ENCODE results near the gene EEF1AKMT1.

EEF1AKMT1 gene

GRCh38 chr13:20711301-20712044 is 62.3 kb downstream of the EEF1AKMT1 start:
- TF ChIP-seq CTCF (IDR thresholded peaks at IDR 0.05; ENCODE audit: low read depth, low read length), result 0 out of 2 replicates have a peak, but pooled peaks have one; percentile 18
- H3K27ac ChIP-seq, result no peak overlapping the region
- no peak for DNase-seq

DNA sequence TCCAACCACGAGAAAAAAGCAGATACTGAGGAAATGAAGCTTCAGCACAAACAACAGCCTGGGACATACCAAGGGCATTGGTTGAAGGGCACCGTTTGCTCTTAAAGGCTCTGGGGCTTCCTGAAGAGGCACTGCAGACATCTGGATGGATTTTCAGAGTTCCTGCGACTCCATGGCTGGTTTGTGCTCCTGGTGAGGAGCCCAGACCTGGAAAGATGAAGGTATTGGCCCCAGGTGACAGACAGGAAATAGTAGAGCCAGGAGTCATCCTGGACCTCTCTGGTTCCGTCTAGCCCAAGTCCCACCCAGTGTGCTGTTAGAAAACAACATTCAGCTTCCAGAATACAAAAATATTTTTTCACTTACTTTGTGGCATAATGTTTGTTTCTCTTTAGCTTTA is 64.0 kb downstream of the EEF1AKMT1 start:
- no peak for DNase-seq
- no peak overlapping the region for H3K4me3 ChIP-seq (ENCODE audit: low read depth, low read length)
- H3K9me3 ChIP-seq (ENCODE audit: severe bottlenecking), result no peaks in the 10 kb centered on the region
- no peak for TF ChIP-seq CTCF (IDR thresholded peaks at IDR 0.05; ENCODE audit: low read depth, low read length)
- no peaks in the 10 kb centered on the region for H3K36me3 ChIP-seq
- H3K27me3 ChIP-seq (ENCODE audit: insufficient read depth, low read depth, severe bottlenecking), result no peaks in the 10 kb centered on the region
- no peak overlapping the region for H3K27ac ChIP-seq

More at GRCh38 chr13:20711301-20712044, 62.3 kb downstream of the EEF1AKMT1 start:
- no peaks in the 10 kb centered on the region for H3K36me3 ChIP-seq
- H3K27me3 ChIP-seq (ENCODE audit: insufficient read depth, low read depth, severe bottlenecking), result no peaks in the 10 kb centered on the region
- H3K4me3 ChIP-seq (ENCODE audit: low read depth, low read length), result no peak overlapping the region
- no peaks in the 10 kb centered on the region for H3K9me3 ChIP-seq (ENCODE audit: severe bottlenecking)

GRCh38 chr13:20709369-20709768 is 64.4 kb downstream of the EEF1AKMT1 start:
- Histone ChIP-seq H3K36me3 (no peaks in the 10 kb centered on the region), H3K4me3 (ENCODE audit: low read depth, low read length) (no peak overlapping the region), H3K9me3 (ENCODE audit: severe bottlenecking) (no peaks in the 10 kb centered on the region), H3K27me3 (ENCODE audit: insufficient read depth, low read depth, severe bottlenecking) (no peaks in the 10 kb centered on the region), H3K27ac (no peak overlapping the region)
- no peak for DNase-seq
- TF ChIP-seq CTCF (IDR thresholded peaks at IDR 0.05; ENCODE audit: low read depth, low read length), result no peak

DNA sequence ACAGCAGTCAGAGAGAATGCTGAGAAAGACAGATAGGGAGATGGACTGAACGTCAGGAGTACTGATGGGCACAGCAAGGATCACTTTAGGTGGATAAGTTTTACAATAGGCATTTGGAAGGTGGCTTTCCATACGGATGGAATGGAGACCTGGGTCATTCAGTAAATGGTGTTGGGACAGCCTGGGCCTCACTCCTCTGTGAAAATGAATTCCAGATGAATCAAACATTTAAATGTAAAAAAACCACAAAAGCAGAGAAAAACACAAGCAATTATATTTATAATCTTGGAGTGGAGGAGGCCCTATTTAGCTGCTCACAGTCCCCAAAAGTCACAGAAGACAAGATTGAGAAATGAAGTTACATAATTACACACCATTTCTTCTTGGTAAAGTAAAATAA is 65.5 kb downstream of the EEF1AKMT1 start:
- Histone ChIP-seq H3K9me3 (ENCODE audit: severe bottlenecking) (no peaks in the 10 kb centered on the region), H3K4me3 (ENCODE audit: low read depth, low read length) (no peak overlapping the region), H3K27ac (no peak overlapping the region), H3K36me3 (no peaks in the 10 kb centered on the region), H3K27me3 (ENCODE audit: insufficient read depth, low read depth, severe bottlenecking) (no peaks in the 10 kb centered on the region)
- no peak for DNase-seq
- no peak for TF ChIP-seq CTCF (IDR thresholded peaks at IDR 0.05; ENCODE audit: low read depth, low read length)

DNA sequence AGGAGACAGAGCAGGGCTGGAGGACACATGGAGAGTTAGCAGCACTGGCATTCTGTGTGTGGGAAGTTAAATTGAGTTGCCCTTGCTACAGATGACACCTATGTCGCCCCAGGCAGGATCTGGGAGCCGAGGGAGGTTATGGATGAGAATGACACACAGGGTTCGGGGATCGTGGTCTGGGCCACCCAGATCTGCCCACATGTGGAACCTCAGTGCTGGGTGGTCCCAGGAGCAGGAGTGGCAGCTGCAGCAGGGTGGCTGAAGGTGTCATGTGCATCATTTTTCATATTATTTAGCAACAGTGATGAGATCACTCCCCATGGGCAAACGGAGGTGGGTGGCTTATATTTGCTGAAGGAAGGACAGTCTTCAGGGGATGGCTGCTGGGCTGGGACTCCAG is 67.1 kb downstream of the EEF1AKMT1 start:
- Histone ChIP-seq H3K36me3 (no peaks in the 10 kb centered on the region), H3K27ac (no peak overlapping the region), H3K4me3 (ENCODE audit: low read depth, low read length) (no peak overlapping the region), H3K9me3 (ENCODE audit: severe bottlenecking) (no peaks in the 10 kb centered on the region), H3K27me3 (ENCODE audit: insufficient read depth, low read depth, severe bottlenecking) (no peaks in the 10 kb centered on the region)
- DNase-seq, result no peak
- TF ChIP-seq CTCF (IDR thresholded peaks at IDR 0.05; ENCODE audit: low read depth, low read length), result no peak
